ENCODE data around the gene FLII.
"Not testable (repeated sequence)": the region's sequence is repeated elsewhere in the genome, so short reads cannot be mapped to it uniquely, and the experiment has no call there.

The FLII gene

GRCh38 chr17:18226284-18226945 is 32.1 kb downstream of the FLII start:
- peak overlapping the region; percentile 74 for H3K4me3 ChIP-seq (ENCODE audit: low read depth, low read length)
- DNase-seq (ENCODE audit: low read depth): no peak

GRCh38 chr17:18225642-18226283 is 32.8 kb downstream of the FLII start:
- DNase-seq (ENCODE audit: low read depth): no peak
- H3K4me3 ChIP-seq (ENCODE audit: low read depth, low read length): peak overlapping the region; percentile 74

DNA sequence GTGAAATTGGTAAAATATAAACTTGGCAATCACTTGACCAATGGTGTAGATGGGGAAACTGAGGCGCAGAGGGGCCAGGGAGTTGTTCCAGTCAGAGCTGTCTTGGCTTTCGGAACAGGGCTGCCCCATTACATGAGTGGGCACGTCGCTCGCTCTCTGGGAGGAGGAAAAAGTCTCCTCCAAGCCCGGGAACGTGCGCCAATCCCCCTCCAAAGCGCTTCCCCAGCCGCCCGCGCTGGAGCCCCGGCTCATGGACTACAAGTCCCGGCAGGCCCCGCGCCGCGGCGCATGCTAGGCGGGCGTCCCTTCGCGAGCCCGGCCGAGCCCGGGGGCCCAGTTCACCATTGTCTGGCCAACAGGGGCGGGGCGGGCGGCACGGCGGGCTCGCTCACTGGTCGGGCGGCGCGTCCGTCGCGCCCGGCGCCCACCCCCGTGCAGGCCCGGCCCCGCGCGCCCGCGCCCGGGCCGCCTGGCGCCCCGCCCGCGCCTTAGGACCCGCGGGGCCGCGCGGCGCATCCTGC is 33.4 kb downstream of the FLII start, which contains the start of gene LLGL1:
LLGL1 (plus strand) TSS at position 515 of the 521 bp plus-strand sequence. CDS start 48 bp downstream, outside the sequence.
- DNase-seq (ENCODE audit: low read depth): peak; percentile 83
- H3K4me3 ChIP-seq (ENCODE audit: low read depth, low read length): peak within 1 kb of the TSS; percentile 74

DNA sequence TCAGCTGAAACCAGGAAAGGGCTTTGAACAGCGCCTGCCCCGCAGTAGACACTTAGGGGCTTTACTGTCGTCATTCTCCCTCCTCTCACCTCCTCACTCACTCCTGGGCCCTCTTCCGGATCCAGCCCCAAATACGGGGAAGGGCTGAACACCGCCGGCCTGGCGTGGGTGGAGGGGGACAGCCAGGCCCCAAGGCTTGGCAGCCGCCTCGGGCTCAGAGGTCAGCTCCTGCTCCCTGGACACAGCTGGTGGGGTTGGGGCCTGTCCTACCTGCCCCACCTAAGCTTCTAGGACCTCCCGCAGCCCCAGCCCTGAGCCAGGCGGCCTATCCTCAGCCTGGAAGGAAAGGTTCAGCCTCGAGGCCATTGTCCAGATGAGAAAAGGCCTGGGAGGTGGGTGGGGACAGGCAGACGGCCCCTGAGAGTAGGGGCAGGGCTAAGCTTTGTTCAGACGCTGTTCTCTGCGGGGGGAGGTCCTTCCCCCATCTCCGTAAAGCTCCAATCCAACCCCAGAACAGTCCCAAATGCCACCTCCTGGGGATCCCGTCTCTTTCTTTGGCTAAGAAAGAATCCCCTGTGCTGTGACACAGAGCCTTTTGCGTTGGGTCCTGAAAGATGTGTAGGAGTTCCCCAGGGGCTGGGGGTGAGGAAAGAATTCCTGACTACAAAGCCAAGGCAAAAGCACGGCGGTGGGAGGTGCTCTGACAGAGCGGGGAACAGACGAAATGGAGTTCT is 34.0 kb downstream of the FLII start:
- DNase-seq (ENCODE audit: low read depth): no peak
- H3K4me3 ChIP-seq (ENCODE audit: low read depth, low read length): peak overlapping the region; percentile 36

DNA sequence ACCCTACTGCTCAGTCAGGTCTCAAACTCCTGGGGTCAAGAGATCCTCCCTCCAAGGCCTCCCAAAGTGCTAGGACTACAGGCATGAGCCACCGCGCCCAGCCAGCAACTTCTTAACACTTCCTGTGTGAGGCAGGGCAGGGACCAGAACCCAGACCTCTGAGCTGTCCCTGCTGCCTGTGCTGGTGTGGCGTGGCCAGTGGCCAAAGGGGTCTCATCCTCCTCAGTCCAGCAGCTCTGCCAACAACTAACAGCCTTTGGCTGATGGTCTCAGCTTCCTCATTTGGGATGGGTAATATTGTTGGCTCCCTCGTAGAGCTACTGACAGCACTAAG is 34.5 kb downstream of the FLII start:
- H3K4me3 ChIP-seq (ENCODE audit: low read depth, low read length): no peak overlapping the region
- DNase-seq (ENCODE audit: low read depth): no peak

GRCh38 chr17:18218756-18219415 is 39.7 kb downstream of the FLII start:
- DNase-seq (ENCODE audit: low read depth): no peak
- no peak overlapping the region for H3K4me3 ChIP-seq (ENCODE audit: low read depth, low read length)

- H3K4me3 ChIP-seq (ENCODE audit: low read depth, low read length): no peak overlapping the region
- DNase-seq (ENCODE audit: low read depth): no peak
These were observed 41.0 kb downstream of the FLII start for GRCh38 chr17:18217412-18218015.

- DNase-seq (ENCODE audit: low read depth); H3K4me3 ChIP-seq (ENCODE audit: low read depth, low read length): not testable (repeated sequence)
These were observed 41.6 kb downstream of the FLII start for GRCh38 chr17:18216906-18217305.

DNA sequence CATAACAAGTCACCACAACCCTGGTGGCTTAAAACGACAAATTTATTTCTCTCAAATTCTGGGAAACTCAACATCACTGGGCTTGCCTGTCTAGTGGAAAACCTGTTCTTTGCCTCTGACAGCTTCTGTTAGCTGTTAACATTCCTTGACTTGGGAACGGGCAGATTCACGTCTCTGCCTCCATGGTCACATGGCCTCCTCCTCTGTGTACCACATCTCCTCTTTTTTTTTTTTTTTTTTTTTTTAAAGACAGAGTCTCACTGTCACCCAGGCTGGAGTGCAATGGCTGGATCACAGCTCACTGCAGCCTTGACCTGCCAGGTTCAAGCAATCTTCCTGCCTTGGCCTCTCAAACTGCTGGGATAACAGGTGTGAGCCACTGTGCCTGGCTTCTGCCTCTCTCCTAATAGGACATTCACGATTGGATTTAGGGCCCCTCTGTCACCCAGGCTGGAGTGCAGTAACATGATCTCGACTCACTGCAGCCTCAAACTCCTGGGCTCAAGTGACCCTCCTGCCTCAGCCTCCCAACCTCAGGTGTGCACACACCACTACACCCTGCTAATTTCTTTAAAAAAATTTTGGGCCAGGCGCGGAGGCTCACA is 44.8 kb downstream of the FLII start:
- H3K4me3 ChIP-seq (ENCODE audit: low read depth, low read length): no peak overlapping the region
- DNase-seq (ENCODE audit: low read depth): no peak

DNA sequence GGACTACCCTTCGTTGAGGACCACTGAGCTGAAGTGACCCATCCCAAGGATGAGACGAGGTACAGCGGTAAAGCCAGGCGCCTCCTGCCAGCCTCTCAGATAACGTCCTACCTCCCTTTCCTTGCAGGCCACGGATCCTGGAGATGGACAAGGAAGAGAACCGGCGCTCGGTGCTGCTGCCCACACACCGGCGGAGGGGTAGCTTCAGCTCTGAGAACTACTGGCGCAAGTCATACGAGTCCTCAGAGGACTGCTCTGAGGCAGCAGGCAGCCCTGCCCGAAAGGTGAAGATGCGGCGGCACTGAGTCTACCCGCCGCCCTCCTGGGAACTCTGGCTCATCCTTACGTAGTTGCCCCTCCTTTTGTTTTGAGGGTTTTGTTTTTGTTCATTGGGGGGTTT is 50.4 kb downstream of the FLII start:
- no peak for DNase-seq (ENCODE audit: low read depth)
- no peak overlapping the region for H3K4me3 ChIP-seq (ENCODE audit: low read depth, low read length)

DNA sequence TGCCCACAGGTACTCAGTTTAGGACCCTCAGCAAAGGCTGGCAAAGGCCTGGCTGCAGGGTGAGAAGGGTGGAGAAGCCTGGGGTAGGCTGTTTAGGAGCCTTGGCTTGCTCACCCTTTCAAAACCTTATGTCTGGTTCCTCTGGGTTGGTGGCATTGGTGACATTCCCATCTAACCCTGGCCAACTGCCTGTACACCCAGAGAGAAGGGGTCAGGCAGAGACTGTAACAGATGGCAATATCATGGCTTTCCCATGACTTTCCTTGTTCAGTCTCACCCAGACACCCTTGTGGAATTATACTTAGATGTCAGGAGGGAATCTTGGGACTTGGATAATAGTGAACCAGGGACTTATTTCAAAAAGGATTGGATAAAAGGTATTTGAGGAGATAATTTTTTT is 51.6 kb downstream of the FLII start:
- H3K4me3 ChIP-seq (ENCODE audit: low read depth, low read length): no peak overlapping the region
- no peak for DNase-seq (ENCODE audit: low read depth)

- H3K4me3 ChIP-seq (ENCODE audit: low read depth, low read length): no peak overlapping the region
- DNase-seq (ENCODE audit: low read depth): no peak
These were observed 52.7 kb downstream of the FLII start for GRCh38 chr17:18205861-18206260.

DNA sequence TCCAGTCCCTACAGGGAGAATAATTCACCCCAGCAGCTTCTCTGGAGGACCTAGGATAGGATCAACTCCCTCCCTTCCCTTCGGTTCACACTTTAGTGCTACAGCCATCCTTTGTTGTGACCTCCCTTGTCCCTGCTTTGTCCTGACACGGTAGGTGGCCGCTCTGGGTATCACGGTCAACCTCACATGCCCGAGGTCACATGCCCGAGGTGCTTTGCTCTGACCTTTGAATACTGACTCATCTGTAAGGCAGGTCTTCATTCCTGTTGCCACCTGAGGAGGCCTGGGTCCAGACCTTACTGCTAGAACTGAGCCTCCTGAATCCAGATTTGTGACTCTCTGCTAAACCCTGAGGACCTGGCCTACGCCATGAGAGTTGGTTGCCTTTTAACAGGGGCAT is 55.2 kb downstream of the FLII start:
- no peak overlapping the region for H3K4me3 ChIP-seq (ENCODE audit: low read depth, low read length)
- DNase-seq (ENCODE audit: low read depth): no peak

DNA sequence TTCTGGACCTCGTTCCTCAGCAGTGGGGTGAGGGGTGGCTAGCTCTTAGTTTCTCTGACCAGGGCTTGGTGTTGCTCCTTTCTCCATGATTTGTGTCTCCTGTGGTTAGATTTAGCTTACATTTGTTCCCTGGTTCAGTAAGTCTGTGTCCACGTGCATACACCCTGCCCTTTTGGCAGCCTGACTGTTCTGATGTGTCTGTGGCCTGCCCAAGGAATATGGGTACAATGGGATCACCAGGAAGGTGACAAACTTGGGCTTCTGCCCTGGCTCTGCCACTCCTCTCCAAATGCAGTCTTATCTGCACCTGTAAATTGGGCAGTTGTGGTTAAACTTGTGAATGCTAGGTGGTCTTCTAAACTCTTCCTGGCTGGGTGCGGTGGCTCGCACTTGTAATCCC is 57.4 kb downstream of the FLII start:
- no peak overlapping the region for H3K4me3 ChIP-seq (ENCODE audit: low read depth, low read length)
- DNase-seq (ENCODE audit: low read depth): no peak

DNA sequence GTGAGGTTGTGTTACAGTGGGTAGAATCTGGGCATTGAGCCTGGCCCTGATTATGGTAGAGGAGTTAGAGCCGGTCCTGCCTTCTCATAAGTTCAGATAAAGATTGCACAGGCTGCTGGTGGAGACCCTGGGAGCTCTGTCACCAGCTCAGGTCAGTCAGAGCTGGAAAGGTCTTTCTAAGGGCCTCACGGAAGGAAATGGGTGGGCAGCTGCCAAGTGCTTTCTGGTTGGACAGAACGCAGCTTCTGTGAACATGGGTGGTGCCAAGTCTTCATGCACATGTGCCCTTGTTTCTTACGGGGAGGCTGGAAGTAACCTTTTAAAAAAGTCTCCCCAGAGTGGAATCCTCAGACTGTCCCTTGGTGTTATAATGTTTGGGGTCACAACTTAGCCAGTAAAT is 60.0 kb downstream of the FLII start:
- no peak overlapping the region for H3K4me3 ChIP-seq (ENCODE audit: low read depth, low read length)
- no peak for DNase-seq (ENCODE audit: low read depth)

GRCh38 chr17:18197535-18198194 is 60.9 kb downstream of the FLII start:
- no peak for DNase-seq (ENCODE audit: low read depth)
- no peak overlapping the region for H3K4me3 ChIP-seq (ENCODE audit: low read depth, low read length)

- no peak for DNase-seq (ENCODE audit: low read depth)
These were observed 63.3 kb downstream of the FLII start for GRCh38 chr17:18195246-18195645.

More at GRCh38 chr17:18195246-18195645, 63.3 kb downstream of the FLII start:
- no peak overlapping the region for H3K4me3 ChIP-seq (ENCODE audit: low read depth, low read length)
